CD4-positive, alpha-beta T cell treated with Interleukin-6 at 100 ng/mL for 8 hours (primary cell): ENCODE measurements around the gene SLC5A5.
"Not testable (repeated sequence)": the region's sequence is repeated elsewhere in the genome, so short reads cannot be mapped to it uniquely, and the experiment has no call there.

ENCODE experiments used
- DNase-seq: peaks from one replicate; pipeline ENCODE4 v3.0.0-alpha.2; 2020; ENCODE audit warnings: mixed read lengths, low spot score

Gene SLC5A5

DNA sequence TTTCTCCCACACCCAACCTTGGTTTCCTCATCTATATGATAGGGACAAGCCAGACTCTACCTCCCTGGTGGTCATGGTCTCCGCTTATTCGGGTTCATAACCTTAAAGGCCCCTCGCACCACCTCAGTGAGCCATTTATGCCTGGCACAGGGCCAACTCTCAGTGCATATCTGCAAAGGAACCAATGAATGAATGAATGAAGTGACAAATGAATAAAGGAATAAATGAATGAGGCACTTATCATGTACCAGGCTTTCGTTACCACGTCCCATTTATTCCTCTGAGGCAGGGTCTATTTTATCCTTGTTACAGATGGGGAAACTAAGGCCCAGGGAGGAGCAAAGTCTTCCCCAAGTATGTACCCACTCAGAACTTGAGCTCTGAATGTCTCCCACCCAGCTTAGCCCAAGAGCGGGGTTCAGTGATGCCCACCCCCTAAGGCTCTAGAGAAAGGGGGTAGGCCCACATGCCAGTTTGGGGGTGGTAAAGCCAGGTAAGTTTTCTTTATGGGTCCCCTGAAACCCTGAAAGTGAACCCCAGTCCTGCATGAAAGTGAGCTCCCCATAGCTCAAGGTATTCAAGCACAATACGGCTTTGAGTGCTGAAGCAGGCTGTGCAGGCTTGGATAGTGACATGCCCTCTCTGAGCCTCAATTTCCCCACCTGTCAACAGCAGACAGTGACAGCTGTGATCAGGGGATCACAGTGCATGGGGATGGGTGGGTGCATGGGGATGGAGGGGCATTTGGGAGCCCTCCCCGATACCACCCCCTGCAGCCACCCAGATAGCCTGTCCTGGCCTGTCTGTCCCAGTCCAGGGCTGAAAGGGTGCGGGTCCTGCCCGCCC is 490 bp upstream of the SLC5A5 start:
- DNase-seq = no peak

DNA sequence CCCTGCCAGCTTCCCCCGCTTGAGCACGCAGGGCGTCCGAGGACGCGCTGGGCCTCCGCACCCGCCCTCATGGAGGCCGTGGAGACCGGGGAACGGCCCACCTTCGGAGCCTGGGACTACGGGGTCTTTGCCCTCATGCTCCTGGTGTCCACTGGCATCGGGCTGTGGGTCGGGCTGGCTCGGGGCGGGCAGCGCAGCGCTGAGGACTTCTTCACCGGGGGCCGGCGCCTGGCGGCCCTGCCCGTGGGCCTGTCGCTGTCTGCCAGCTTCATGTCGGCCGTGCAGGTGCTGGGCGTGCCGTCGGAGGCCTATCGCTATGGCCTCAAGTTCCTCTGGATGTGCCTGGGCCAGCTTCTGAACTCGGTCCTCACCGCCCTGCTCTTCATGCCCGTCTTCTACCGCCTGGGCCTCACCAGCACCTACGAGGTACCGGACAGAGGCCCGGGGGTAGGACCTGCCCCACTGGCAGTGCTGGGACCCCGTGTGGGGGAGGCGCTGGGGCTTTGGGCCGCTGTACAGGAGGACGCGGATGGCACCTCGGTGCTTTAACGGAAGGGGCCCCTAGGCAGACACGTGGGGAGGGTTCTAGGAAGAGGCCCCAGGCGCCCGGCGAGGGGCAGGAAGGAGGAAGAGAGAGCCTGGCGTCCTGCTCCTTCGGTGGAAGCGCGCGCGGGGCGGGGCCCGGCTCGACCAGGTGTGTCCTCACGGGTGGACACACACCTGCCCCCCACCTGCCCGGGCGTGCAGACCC is 681 bp downstream of the SLC5A5 start:
- peak; percentile 41 for DNase-seq

DNA sequence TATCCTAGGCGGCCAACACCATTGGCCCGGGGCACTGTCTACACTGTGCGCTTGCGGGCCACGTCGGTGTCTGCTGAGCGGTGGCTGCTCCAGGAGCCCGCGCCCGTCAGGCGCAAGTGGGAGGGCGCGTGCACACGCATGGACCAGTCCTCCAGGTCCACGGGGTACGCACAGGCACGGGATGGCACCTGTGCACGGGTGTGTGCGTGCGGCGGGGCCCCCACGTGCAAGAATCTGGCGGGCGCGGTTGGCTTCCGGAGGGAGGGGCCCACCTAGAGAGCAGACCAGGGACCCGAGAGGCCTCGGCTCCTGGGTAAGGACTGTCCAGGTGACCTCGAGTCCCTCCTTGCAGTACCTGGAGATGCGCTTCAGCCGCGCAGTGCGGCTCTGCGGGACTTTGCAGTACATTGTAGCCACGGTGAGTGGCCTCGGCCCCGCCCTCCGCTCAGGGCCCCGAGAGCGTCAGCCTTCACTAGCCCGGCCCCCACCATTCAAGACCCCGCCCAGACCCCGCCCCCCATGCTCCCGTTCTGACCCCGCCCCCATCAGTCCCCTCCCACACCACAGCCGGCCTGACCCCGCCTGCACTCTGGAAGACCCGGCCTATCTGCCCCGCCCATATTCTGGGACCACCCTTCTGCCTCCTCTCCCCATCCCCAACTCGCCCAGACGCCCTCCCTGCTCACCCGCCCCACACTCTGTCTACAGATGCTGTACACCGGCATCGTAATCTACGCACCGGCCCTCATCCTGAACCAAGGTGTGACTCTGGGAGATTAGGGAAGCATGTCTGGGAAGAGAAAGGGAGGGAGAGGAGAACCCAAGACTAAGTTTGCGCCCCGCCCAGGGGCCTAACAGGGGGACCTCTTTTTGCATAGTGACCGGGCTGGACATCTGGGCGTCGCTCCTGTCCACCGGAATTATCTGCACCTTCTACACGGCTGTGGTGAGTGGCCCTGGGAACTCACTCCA is 2.3 kb downstream of the SLC5A5 start:
- peak; percentile 67 for DNase-seq

DNA sequence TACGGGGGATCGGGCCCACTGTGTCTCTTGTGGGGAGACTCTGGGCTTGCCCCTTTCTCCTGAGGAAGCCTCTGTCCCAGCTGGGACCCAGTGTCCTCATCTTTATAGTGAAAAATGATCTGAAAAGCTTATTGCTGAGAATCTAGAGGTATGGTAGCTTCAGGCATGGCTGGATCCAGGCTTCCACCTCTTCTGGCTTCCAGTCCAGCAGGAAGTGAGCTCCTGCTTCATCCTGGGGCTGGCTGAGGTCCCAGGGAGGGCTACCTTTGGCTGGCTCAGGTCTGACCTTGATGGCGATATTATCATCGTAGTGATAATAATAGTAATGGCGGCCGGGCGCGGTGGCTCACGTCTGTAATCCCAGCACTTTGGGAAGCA is 3.0 kb downstream of the SLC5A5 start:
- no peak for DNase-seq

DNA sequence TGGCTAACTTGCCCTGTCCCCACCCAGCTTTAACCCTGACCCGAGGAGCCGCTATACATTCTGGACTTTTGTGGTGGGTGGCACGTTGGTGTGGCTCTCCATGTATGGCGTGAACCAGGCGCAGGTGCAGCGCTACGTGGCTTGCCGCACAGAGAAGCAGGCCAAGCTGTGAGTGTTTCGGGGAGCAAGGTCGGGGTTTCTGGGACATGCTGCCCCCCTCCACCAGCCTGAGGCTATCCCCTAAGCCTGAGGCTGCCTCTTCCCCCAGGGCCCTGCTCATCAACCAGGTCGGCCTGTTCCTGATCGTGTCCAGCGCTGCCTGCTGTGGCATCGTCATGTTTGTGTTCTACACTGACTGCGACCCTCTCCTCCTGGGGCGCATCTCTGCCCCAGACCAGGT is 6.0 kb downstream of the SLC5A5 start:
- DNase-seq = no peak

DNA sequence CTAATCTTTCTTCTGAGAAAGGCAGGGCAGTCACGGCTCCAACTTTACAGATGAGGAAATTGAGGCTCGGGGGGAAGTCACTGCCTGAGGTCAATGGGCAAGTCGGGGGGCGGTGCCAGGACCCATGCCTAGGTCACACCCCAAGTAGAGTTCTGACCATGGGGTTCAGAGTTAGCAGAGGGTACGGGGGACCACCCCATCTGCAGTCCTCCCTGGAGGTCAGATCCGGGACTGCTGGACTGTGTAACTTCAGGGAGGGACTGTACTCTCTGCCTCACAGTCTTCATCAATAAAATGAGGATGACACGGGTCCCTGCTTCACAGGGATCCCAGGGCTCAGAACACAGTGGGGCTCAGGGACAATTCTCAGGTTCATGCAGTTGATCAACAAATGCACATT is 7.7 kb downstream of the SLC5A5 start:
- no peak for DNase-seq

DNA sequence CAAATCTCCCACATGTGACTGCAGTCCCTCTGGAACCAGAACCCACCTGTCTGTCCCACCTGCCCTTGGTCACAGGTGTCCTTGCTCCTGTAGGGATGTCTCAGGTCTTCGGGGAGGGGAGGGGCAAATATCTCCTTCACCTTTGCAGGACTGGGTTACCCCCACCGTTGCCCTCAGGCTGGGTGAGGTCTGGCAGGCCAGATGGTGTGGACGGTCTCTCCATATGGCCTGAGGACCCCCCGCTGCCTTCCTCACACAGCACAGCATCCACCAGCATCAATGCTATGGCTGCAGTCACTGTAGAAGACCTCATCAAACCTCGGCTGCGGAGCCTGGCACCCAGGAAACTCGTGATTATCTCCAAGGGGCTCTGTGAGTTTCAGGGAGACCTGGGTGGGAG is 10.0 kb downstream of the SLC5A5 start:
- no peak for DNase-seq

DNA sequence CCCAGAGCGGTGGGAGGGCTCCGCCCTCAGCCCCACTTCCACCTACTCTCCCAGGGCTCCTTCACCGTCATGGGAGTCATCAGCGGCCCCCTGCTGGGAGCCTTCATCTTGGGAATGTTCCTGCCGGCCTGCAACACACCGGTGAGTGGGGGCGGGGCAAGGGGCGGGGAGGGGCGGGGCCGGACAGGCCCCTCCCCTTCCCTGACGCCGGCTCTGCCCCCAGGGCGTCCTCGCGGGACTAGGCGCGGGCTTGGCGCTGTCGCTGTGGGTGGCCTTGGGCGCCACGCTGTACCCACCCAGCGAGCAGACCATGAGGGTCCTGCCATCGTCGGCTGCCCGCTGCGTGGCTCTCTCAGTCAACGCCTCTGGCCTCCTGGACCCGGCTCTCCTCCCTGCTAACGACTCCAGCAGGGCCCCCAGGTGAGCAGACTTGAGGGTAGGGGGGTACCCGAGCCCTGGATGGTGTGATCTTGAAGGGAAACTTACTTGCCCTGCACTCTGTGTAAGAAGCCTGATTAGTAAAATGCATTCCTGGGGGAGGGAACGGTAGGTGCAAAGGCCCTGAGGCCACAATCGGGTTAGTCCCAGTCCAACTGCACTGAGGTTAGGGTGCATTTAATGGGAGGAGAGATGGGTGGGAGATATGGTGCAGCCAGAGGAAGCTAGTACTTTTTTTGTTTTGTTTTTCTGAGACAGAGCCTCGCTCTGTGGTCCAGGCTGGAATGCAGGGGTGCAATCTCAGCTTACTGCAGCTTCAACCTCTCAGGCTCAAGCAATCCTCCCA is 12.1 kb downstream of the SLC5A5 start:
- DNase-seq = no peak

DNA sequence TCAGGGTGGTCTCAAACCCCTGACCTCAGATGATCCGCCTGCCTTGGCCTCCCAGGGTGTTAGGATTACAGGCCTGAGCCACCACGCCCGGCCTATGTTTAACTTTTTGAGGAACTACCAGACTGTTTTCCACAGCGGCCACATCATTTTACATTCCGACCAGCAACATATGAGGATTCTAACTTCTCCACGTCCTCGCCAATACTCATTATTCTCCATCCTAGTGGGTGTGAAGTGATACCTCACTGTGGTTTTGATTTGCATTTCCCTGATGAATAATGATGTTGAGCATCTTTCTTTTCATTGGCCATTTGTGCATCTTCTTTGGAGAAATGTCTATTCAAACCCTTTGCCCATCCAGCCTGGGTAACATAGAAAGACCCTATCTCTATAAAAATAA is 14.8 kb downstream of the SLC5A5 start:
- DNase-seq = no peak

DNA sequence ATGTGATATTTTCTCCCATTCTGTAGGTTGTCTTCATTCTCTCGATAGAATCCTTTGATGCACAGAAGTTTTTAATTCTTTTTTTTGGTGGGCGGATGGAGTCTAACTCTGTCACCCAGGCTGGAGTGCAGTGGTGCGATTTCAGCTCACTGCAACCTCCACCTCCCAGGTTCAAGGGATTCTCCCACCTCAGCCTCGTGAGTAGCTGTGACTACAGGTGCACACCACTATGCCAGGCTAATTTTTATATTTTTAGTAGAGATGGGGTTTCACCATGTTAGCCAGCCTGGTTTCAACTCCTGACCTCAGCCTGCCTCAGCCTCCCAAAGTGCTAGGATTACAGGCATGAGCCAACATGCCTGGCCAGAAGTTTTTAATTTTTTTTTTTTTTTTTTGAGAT is 15.5 kb downstream of the SLC5A5 start:
- DNase-seq = not testable (repeated sequence)

DNA sequence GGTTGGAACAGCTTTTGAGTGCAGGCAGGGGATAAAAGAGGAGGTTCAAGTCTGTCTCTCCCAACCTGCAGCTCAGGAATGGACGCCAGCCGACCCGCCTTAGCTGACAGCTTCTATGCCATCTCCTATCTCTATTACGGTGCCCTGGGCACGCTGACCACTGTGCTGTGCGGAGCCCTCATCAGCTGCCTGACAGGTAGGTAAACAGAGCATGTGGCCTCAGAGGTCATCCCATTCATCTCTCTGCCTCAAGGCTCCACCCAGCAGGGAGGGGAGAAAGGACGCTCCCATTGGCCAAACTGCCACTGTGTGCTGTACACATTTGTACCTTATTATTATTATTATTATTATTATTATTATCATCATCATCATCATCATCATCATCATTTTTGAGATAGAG is 16.5 kb downstream of the SLC5A5 start:
- no peak for DNase-seq

DNA sequence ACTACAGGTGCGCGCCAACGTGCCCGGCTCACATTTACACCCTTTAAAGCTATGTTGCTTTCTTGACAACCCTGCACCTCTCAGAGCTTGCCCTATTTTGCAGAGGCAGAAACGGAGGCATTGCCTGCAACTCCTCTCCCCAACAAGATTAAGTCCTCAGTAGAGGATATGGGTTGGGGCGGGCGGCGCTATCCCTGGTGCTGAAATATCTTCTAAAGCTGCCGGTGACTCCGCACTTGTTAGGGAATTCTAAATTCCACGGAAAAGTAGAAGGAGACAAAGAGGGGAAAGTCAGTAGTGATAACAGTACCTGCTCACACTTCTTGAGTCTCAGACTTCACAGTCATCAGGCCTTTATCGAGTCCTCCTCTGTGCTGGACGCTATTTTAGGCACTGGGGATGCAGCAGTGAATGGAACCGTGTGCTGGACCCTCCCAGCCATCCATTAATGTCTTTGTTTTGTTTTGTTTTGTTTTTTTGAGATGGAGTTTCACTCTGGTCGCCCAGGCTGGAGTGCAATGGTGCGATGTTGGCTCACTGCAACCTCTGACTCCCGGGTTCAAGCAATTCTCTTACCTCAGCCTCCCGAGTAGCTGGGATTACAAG is 18.0 kb downstream of the SLC5A5 start:
- no peak for DNase-seq

DNA sequence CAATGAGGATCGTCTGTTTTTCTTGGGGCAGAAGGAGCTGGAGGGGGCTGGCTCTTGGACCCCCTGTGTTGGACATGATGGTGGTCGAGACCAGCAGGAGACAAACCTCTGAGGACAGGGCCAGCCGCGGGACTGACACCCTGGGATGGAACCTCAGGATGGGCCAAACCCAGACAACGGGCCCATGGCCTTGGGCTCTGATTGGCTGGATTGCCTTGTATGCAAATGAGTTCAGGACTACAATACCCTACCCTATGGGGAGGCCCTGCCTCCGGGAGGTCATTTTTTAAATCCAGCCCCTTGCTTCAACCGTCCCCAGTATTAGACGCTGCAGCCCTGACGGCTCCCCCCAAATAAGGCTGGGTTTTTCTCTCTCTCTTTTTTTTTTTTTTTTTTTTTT is 22.0 kb downstream of the SLC5A5 start:
- no peak for DNase-seq

DNA sequence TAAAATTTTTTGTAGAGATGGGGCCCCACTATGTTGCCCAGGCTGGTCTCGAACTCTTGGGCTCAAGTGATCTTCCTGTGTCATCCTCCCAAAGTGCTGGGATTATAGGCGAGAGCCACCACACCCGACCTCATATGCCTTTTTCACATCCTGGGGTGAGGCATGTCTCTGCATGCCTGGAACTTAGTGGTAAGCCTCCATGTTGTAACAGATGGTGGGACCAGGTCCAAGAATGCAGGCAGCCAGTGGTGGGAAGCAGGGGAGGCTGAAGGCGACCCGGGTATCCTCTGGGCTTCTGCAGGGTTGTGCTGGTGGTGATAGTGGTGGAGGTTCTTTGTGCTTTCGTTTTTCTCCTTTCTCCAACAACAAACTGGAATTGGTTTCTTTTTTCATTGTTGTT is 31.0 kb downstream of the SLC5A5 start:
- DNase-seq = no peak

DNA sequence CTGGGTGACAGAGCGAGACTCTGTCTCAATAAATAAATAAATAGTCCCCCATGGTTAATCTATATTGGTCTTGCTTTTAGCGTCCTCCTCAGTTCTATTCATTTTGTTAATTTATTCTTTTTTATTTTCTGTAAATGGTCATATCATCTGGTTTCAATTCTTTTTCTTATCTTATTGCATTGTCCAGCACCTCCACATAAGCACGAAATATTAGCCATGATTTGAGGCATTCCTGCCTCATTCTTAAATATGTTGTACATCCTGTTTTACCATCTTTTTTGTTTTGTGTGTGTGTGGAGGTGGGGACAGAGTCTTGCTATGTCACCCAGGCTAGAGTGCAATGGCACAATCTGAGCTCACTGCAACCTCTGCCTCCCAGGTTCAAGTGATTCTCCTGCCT is 36.5 kb downstream of the SLC5A5 start:
- no peak for DNase-seq

DNA sequence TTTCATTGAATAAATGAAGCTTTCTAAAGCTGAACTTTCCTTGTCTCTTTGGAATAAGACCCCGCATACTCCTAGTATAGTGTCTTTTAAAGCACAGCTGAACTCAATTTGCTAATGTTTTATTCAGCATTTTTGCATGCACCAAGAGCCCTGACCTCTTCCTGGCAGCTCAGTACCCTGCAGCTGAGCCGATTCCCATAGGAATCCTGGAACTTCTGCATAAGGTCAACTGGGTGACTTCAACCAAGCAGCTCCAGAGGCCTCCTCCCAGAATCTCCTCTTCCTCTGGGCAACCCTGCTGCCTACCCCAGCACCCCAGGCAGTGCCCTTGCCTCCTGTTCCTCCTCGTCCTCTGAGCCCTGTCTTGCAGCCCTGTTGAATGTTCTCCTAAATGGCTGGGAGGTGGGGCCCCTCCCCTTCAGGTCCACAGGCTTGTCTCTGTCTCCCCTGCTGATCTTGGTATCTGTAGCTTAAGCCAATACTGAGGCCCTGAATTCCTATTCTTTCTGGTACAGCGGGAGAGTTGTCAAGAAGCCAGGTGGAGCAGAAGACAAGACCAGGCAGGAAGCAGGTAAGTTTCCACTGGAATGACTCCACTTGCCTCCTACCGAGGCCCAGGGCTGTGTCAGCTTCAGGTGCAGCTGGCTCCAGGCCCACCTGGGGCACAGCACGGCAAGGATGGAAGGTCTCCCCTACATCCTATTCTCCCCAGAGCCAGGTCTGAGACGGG is 37.4 kb downstream of the SLC5A5 start:
- DNase-seq = no peak

DNA sequence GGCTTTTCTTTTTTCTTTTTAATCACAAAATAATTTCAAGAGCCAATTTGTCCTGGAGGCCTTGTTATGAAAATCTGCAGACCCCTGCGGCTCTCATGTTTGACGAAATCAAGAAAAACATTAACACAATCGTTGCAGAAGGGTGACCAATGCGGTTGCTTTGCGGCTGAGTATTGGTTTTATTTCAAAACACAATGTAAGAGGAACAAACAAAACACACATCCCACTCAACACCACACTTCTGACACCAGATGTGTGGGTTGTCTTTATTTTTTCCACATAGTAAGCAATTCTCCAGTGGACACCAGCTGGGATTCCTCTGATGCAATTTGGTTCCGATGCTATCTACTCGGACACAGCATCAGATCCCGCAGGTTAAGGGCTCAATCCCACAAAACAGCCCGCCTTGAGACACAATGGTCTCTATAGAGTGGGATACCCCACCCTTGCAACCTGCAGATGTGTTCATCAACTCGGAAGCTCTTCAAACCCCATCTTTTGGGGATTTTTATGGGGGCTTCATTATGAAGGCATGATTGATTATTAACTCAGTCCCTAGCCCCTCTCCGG is 39.1 kb downstream of the SLC5A5 start:
- no peak for DNase-seq

DNA sequence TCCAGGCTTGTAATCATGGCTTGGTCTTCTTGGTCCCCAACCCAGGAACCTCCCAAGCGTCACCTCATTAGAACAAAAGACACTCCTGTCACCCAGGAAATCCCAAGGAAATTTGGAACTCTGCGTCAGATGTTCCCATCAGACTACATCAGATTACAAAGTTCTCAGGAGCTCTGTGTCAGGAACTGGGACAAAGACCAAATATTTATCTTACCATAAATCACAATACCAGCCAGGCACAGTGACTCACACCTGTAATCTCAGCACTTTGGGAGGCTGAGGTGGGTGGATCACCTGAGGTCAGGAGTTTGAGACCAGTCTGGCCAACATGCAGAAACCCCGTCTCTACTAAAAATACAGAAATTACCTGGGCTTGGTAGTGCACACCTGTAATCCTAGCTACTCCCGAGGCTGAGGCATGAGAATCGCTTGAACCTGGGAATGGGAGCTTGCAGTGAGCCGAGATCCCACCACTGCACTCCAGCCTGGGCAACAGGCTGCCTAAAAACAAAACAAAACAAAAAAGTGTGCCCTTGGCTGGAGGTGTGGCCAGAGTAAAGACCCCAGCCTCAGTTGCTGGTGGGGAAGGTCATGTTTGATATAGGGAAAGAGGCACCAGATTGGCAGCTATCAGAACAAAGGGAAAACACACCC is 44.3 kb downstream of the SLC5A5 start:
- DNase-seq = no peak

DNA sequence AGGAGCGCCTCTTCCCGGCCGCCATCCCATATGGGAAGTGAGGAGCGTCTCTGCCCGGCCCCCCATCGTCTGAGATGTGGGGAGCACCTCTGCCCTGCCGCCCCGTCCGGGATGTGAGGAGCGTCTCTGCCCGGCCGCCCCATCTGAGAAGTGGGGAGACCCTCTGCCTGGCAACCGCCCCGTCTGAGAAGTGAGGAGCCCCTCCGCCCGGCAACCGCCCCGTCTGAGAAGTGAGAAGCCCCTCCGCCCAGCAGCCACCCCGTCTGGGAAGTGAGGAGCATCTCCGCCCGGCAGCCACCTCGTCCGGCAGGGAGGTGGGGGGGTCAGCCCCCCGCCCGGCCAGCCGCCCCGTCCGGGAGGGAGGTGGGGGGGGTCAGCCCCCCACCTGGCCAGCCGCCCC is 46.4 kb downstream of the SLC5A5 start:
- DNase-seq = not testable (repeated sequence)

DNA sequence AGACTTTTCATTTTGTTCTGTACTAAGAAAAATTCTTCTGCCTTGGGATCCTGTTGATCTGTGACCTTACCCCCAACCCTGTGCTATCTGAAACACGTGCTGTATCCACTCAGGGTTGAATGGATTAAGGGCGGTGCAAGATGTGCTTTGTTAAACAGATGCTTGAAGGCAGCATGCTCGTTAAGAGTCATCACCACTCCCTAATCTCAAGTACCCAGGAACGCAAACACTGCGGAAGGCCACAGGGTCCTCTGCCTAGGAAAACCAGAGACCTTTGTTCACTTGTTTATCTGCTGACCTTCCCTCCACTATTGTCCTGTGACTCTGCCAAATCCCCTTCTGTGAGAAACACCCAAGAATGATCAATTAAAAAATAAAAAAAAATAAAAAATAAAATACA is 47.4 kb downstream of the SLC5A5 start:
- DNase-seq = not testable (repeated sequence)
